Ishikawa (cell line): ENCODE results near the gene AP1S1.
A peak's percentile ranks its signal among the peaks of the same experiment; 100 is the strongest.

Experiments used
- CEBPB ChIP-seq: IDR thresholded peaks from 2 replicates; pipeline ENCODE4 v1.6.1; 2012
- CREB1 ChIP-seq: IDR thresholded peaks from 2 replicates; pipeline ENCODE4 v1.6.1; 2012; ENCODE audit warnings: low read depth
- EGR1 ChIP-seq: IDR thresholded peaks from 2 replicates; pipeline ENCODE4 v1.6.1; 2012
- EP300 ChIP-seq: IDR thresholded peaks from 2 replicates; pipeline ENCODE4 v1.6.1; 2012; ENCODE audit warnings: borderline replicate concordance
- FOXM1 ChIP-seq: IDR thresholded peaks from 2 replicates; pipeline ENCODE4 v1.6.1; 2012; ENCODE audit warnings: low read depth, borderline replicate concordance
- MAX ChIP-seq: IDR thresholded peaks from 2 replicates; pipeline ENCODE4 v1.6.1; 2012
- NFIC ChIP-seq: IDR thresholded peaks from 2 replicates; pipeline ENCODE4 v1.6.1; 2012
- RAD21 ChIP-seq: IDR thresholded peaks from 2 replicates; pipeline ENCODE4 v1.6.1; 2012; ENCODE audit warnings: low read depth
- REST ChIP-seq: IDR thresholded peaks from 2 replicates; pipeline ENCODE4 v1.6.1; 2012; ENCODE audit warnings: low read depth, mild to moderate bottlenecking
- TAF1 ChIP-seq: IDR thresholded peaks from 2 replicates; pipeline ENCODE4 v1.6.1; 2012; ENCODE audit warnings: low read depth, mild to moderate bottlenecking
- TCF12 ChIP-seq: IDR thresholded peaks from 2 replicates; pipeline ENCODE4 v1.6.1; 2012; ENCODE audit warnings: low read depth
- TEAD4 ChIP-seq: IDR thresholded peaks from 2 replicates; pipeline ENCODE4 v1.6.1; 2012
- USF1 ChIP-seq: IDR thresholded peaks from 2 replicates; pipeline ENCODE4 v1.6.1; 2012
- YY1 ChIP-seq: IDR thresholded peaks from 2 replicates; pipeline ENCODE4 v1.6.1; 2012; ENCODE audit warnings: low read depth
- ZBTB7A ChIP-seq: IDR thresholded peaks from 2 replicates; pipeline ENCODE4 v1.6.1; 2012; ENCODE audit warnings: low read depth

AP1S1 gene

GRCh38 chr7:101153969-101154692 is at the start of gene AP1S1:
TSS of gene AP1S1 (plus strand) at chr7:101154476. CDS start at chr7:101154515, 39 bp downstream.
- TF ChIP-seq MAX (peak; percentile 99), REST (no peak), YY1 (no peak), ZBTB7A (peak; percentile 95; the same call in 1 of the 2 replicates)

- TF ChIP-seq YY1 (no peak), TCF12 (no peak), ZBTB7A (no peak), TEAD4 (no peak), USF1 (no peak), EP300 (no peak), FOXM1 (no peak), TAF1 (no peak), EGR1 (no peak), MAX (no peak), CREB1 (no peak), NFIC (no peak), REST (no peak), CEBPB (no peak)
Observed at GRCh38 chr7:101104799-101105198, 49.5 kb upstream of the AP1S1 start.

GRCh38 chr7:101106386-101106785 is 47.9 kb upstream of the AP1S1 start:
- TF ChIP-seq TAF1 = no peak
- TF ChIP-seq EGR1 = no peak
- no peak for TF ChIP-seq ZBTB7A
- no peak for TF ChIP-seq CREB1
- no peak for TF ChIP-seq TCF12
- no peak for TF ChIP-seq NFIC
- TF ChIP-seq CEBPB = no peak
- no peak for TF ChIP-seq USF1
- no peak for TF ChIP-seq REST
- TF ChIP-seq RAD21 = no peak
- TF ChIP-seq TEAD4 = no peak

GRCh38 chr7:101108330-101108857 is 45.9 kb upstream of the AP1S1 start:
- TF ChIP-seq EGR1 (no peak), USF1 (no peak), TAF1 (no peak), REST (no peak), EP300 (no peak), YY1 (no peak), TEAD4 (no peak), NFIC (no peak), ZBTB7A (no peak)
